ENCODE measurements around the gene SLC12A7.
"Not testable (repeated sequence)": the region's sequence is repeated elsewhere in the genome, so short reads cannot be mapped to it uniquely, and the experiment has no call there.

The SLC12A7 gene

GRCh38 chr5:1109542-1110306 lies 2.1 kb downstream of the SLC12A7 start:
- no peak for DNase-seq

GRCh38 chr5:1108865-1109174 lies 3.0 kb downstream of the SLC12A7 start:
- DNase-seq, result no peak

- no peak for DNase-seq
These were observed 3.6 kb downstream of the SLC12A7 start for GRCh38 chr5:1108023-1108864.

- no peak for DNase-seq
These were observed 4.5 kb downstream of the SLC12A7 start for GRCh38 chr5:1107167-1108022.

GRCh38 chr5:1106385-1107166 lies 5.3 kb downstream of the SLC12A7 start:
- DNase-seq, result no peak

- no peak for DNase-seq
These were observed 6.3 kb downstream of the SLC12A7 start for GRCh38 chr5:1105350-1106265.

- DNase-seq, result no peak
These were observed 7.4 kb downstream of the SLC12A7 start for GRCh38 chr5:1104327-1105006.

GRCh38 chr5:1103505-1104326 lies 8.1 kb downstream of the SLC12A7 start:
- DNase-seq, result no peak

GRCh38 chr5:1103093-1103492 lies 8.8 kb downstream of the SLC12A7 start:
- DNase-seq, result no peak

- DNase-seq, result peak; percentile 81
These were observed 9.7 kb downstream of the SLC12A7 start for GRCh38 chr5:1101961-1102713.

- no peak for DNase-seq
These were observed 10.9 kb downstream of the SLC12A7 start for GRCh38 chr5:1100664-1101574.

- peak; percentile 50 for DNase-seq
These were observed 11.8 kb downstream of the SLC12A7 start for GRCh38 chr5:1099926-1100663.

GRCh38 chr5:1098986-1099597 lies 12.8 kb downstream of the SLC12A7 start:
- DNase-seq, result no peak

- DNase-seq, result not testable (repeated sequence)
These were observed 13.9 kb downstream of the SLC12A7 start for GRCh38 chr5:1097988-1098385.

GRCh38 chr5:1097381-1097987 lies 14.4 kb downstream of the SLC12A7 start:
- peak; percentile 59 for DNase-seq

- no peak for DNase-seq
These were observed 15.0 kb downstream of the SLC12A7 start for GRCh38 chr5:1096838-1097237.
